Gastroesophageal sphincter (tissue), 4 donors: ENCODE results near the gene CARS2. TPM values are rescaled to one million over a fixed set of nuclear protein-coding genes. Genes with fewer than 3 reads are reported as not detected.

Experiments used
- ATAC-seq: fragments of 150-250 bp; one replicate; pipeline ENCODE4 v1.9.1; 2016; ENCODE audit warnings: mild to moderate bottlenecking, moderate library complexity
- H3K27ac ChIP-seq, 4 donors: fragments of 200-600 bp; sonication (generic) in 3 of 4; 1 replicate in 3 of 4; 2 replicates in 1 of 4; pipeline ENCODE4 v1.5.1; 2016 to 2019
- H3K27me3 ChIP-seq: fragments of 200-600 bp; sonication (generic); one replicate; pipeline ENCODE4 v1.5.1; 2019
- H3K36me3 ChIP-seq, 2 donors: fragments of 200-600 bp; sonication (generic); one replicate each; pipeline ENCODE4 v1.5.1; 2019; ENCODE audit warnings: control low read depth in 1 of 2
- H3K4me1 ChIP-seq, 3 donors: fragments of 200-600 bp; sonication (generic); 1 replicate in 2 of 3; 2 replicates in 1 of 3; pipeline ENCODE4 v1.5.1; 2016 to 2019; ENCODE audit warnings: control low read depth in 2 of 3
- H3K4me3 ChIP-seq, 2 donors: fragments of 200-600 bp; sonication (generic); one replicate each; pipeline ENCODE4 v1.5.1; 2019; ENCODE audit warnings: mild to moderate bottlenecking in 1 of 2, moderate library complexity in 1 of 2
- H3K9me3 ChIP-seq, 3 donors: fragments of 200-600 bp; sonication (generic); one replicate each; pipeline ENCODE4 v1.5.1; 2017 to 2019; ENCODE audit warnings: control low read depth in 2 of 3
- CTCF ChIP-seq, 4 experiments: fragments of 200-600 bp in 2 of 4; fragments of 450-650 bp in 2 of 4; sonication (generic) in 1 of 4; IDR thresholded peaks; one replicate each; pipeline ENCODE4 v1.5.1; 2017 to 2019; ENCODE audit warnings: antibody characterized with exemption in 4 of 4, mild to moderate bottlenecking in 2 of 4, moderate library complexity in 2 of 4
- EP300 ChIP-seq: sonication (generic); formaldehyde crosslinking; IDR thresholded peaks from one replicate; pipeline ENCODE4 v1.6.1; 2017; ENCODE audit warnings: antibody characterized with exemption, mild to moderate bottlenecking
- POLR2A ChIP-seq, 2 donors: fragments of 450-650 bp; IDR thresholded peaks; one replicate each; pipeline ENCODE4 v1.6.1; 2017; ENCODE audit warnings: antibody characterized with exemption in 2 of 2, mild to moderate bottlenecking in 2 of 2, moderate library complexity in 1 of 2
- POLR2AphosphoS5 ChIP-seq: sonication (generic); formaldehyde crosslinking; IDR thresholded peaks from one replicate; pipeline ENCODE4 v1.6.1; 2017; ENCODE audit warnings: antibody characterized with exemption
- WGBS, 2 donors: methylation state at CpG; one replicate each; pipeline ENCODE4 v1.1.5; 2018; ENCODE audit warnings: low coverage in 1 of 2; 5-methylcytosine and 5-hydroxymethylcytosine counted together
- total RNA-seq, 4 donors: library from RNA; depleted of rRNA; stranded (reverse); fragments of >200 nt; gene quantifications; one replicate each; pipeline ENCODE4 v1.1.0, GENCODE V29; 2016

Gene CARS2
- total RNA-seq, 4 donors from 2014 or later, result 36.6 to 69.1 (median 53.8) TPM

GRCh38 chr13:110643768-110644421 lies 62.0 kb downstream of the CARS2 start:
- H3K27me3 ChIP-seq, result no peaks in the 10 kb centered on the region
- TF ChIP-seq POLR2A (IDR thresholded peaks at IDR 0.05) (no peak), POLR2AphosphoS5 (no peak), CTCF (IDR thresholded peaks at IDR 0.05) (no peak), EP300 (no peak)
- H3K4me3 ChIP-seq, result no peak overlapping the region
- H3K27ac ChIP-seq, result no peak overlapping the region
- peaks cover 0 to 33% (median 15%) of the 10 kb centered on the region in 3 donors for H3K4me1 ChIP-seq
- peaks cover 0 to 81% of the 10 kb centered on the region in 2 donors for H3K36me3 ChIP-seq
- no peak for ATAC-seq
- no peaks in the 10 kb centered on the region for H3K9me3 ChIP-seq
- 44 to 64% methylated on average over 4 to 5 of the region's 13 CpGs for WGBS, 2 donors

- no peaks in the 10 kb centered on the region for H3K27me3 ChIP-seq
- WGBS, 2 donors, result 76 to 89% methylated on average over 3 to 8 of the region's 11 CpGs
- H3K27ac ChIP-seq, result no peak overlapping the region
- H3K4me1 ChIP-seq, result peaks cover 0 to 33% (median 15%) of the 10 kb centered on the region in 3 donors
- ATAC-seq, result no peak
- no peak for TF ChIP-seq CTCF (IDR thresholded peaks at IDR 0.05)
- TF ChIP-seq EP300, result no peak
- no peak for TF ChIP-seq POLR2A (IDR thresholded peaks at IDR 0.05)
- TF ChIP-seq POLR2AphosphoS5, result no peak
- H3K9me3 ChIP-seq, result no peaks in the 10 kb centered on the region
- peaks cover 0 to 81% of the 10 kb centered on the region in 2 donors for H3K36me3 ChIP-seq
- H3K4me3 ChIP-seq, result no peak overlapping the region
Measured at GRCh38 chr13:110643324-110643723, 62.6 kb downstream of the CARS2 start.

- no peaks in the 10 kb centered on the region for H3K9me3 ChIP-seq
- no peak overlapping the region for H3K4me3 ChIP-seq
- H3K4me1 ChIP-seq, result peaks cover 0 to 33% (median 15%) of the 10 kb centered on the region in 3 donors
- no peaks in the 10 kb centered on the region for H3K27me3 ChIP-seq
- TF ChIP-seq POLR2AphosphoS5 (no peak), EP300 (no peak), CTCF (IDR thresholded peaks at IDR 0.05) (no peak), POLR2A (IDR thresholded peaks at IDR 0.05) (no peak)
- H3K36me3 ChIP-seq, result peaks cover 0 to 89% of the 10 kb centered on the region in 2 donors
- H3K27ac ChIP-seq, result peak overlapping the region in 1 of 4 donors; percentile 19
- 91% methylated on average over 7 of the region's 40 CpGs; no CpG with 5 or more reads in 1 of the 2 donors for WGBS, 2 donors
- no peak for ATAC-seq
Measured at GRCh38 chr13:110642291-110642981, 63.5 kb downstream of the CARS2 start.

GRCh38 chr13:110641055-110642015 lies 64.6 kb downstream of the CARS2 start:
- WGBS, 2 donors, result 54 to 68% methylated on average over 4 to 9 of the region's 29 CpGs
- no peak overlapping the region for H3K4me3 ChIP-seq
- no peak for ATAC-seq

More at GRCh38 chr13:110641055-110642015, 64.6 kb downstream of the CARS2 start:
- TF ChIP-seq POLR2AphosphoS5 (no peak), CTCF (IDR thresholded peaks at IDR 0.05) (no peak), POLR2A (IDR thresholded peaks at IDR 0.05) (no peak), EP300 (no peak)
- H3K27ac ChIP-seq, result peak overlapping the region in 3 of 4 donors; percentile 60 to 63 (median 61)
- no peaks in the 10 kb centered on the region for H3K9me3 ChIP-seq
- peaks cover 0 to 90% of the 10 kb centered on the region in 2 donors for H3K36me3 ChIP-seq
- peaks cover 0 to 33% (median 15%) of the 10 kb centered on the region in 3 donors for H3K4me1 ChIP-seq
- no peaks in the 10 kb centered on the region for H3K27me3 ChIP-seq
